ENCODE results near the gene TXNDC16.

DNA sequence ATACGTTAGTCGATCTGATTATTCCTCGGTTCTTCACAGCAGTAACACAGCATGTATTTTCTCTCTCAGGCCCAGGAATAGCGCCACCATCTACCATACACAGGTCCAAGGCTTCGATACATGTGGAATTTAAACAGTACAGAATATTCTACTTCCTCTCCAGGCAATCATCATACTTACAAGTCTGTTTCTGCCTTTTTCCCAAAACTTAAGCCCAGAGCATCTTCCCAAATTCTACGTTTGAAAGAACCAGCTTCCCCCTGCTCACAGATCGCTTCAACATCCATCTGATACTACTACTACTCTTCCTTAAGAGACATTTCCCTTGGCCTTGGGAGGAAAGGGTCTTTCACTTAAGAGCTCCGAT is 626 bp downstream of the TXNDC16 start:
- TF ChIP-seq CTCF (IDR thresholded peaks at IDR 0.05) (no peak), POLR2A (IDR thresholded peaks at IDR 0.05) (no peak)
